GM21723 (cell line): ENCODE data around the gene TOMM40L.
"Not testable (repeated sequence)": the region's sequence is repeated elsewhere in the genome, so short reads cannot be mapped to it uniquely, and the experiment has no call there.

Experiments used
- ATAC-seq: cut with Tn5 transposase; IDR thresholded peaks from one replicate; pipeline ENCODE4 v1.9.1; 2021; ENCODE audit warnings: mild to moderate bottlenecking, moderate library complexity; ENCODE audit not compliant: unreplicated experiment

Gene TOMM40L

DNA sequence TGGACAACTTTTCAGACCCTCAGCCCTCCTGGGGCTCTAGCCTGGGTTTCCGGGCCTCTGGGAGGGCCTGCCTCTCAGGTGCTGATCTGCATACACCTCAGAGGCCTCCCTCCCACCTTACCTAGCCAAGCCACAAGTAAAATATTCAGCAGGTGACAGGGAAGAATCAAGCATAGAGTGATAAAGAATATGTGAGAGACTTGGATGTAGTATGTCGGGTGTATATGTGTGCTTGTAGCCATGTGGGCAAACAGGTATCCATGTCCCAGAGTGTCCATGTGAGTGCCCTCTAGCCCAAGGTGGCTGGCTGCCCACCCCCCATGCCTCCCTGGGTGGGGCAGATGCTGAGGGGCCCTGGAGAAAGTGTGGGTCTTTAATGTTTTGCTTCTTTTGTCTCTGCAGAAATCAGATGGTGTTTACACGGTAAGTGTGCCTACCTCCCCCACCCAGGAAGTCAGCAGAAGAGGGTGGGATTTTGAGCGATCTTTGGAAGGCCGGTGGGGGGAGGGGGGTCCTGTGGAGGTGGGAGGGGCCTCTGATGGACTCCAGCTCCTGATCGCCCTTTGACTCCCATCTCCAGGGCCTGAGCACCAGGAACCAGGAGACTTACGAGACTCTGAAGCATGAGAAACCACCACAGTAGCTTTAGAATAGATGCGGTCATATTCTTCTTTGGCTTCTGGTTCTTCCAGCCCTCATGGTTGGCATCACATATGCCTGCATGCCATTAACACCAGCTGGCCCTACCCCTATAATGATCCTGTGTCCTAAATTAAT, 7.4 kb upstream of the TOMM40L start:
- no peak for ATAC-seq

- ATAC-seq, result no peak
Observed at GRCh38 chr1:161219078-161219892, 6.6 kb upstream of the TOMM40L start.

GRCh38 chr1:161220002-161220401, 5.9 kb upstream of the TOMM40L start:
- ATAC-seq, result no peak

DNA sequence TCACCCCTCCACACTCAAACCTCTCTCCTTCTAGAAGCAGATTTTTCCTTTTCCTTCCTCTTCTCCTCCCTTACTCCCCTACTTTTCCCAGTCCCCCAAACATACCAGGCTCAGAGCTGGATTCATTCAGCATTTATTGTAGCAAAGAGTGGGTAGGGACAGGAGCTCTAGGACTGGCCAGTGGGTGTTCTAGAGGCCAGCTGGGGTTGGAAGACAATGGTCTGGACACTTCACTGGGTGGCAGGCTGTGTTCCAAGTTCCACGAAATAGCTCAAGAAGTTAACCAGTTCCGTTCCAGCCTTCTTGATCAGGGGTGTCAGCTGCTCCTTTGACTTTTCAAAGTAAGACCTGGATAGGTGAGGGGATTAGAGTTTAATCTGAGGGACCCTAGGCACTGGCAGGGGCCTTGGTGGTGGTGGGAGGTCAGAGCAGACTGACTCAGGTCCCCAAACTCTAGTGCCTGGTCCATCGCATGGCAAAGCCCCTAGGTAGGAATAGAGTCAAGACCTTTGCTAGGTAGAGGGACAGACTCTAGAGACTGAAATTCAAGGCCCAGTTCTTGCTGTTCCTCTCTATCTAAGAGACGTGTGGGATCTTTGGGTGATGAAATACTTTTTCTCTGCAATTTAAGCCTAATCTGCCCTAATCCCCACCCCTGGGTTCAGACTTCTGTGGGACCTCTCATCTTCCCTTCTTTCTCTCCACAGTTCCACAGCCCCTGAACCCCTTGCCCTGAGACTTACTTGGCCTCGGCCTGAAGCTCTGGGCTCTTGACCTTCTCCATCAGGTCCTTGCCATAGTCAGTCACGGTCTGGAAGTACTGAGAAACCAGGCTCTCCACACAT, 3.5 kb upstream of the TOMM40L start:
- ATAC-seq, result no peak

DNA sequence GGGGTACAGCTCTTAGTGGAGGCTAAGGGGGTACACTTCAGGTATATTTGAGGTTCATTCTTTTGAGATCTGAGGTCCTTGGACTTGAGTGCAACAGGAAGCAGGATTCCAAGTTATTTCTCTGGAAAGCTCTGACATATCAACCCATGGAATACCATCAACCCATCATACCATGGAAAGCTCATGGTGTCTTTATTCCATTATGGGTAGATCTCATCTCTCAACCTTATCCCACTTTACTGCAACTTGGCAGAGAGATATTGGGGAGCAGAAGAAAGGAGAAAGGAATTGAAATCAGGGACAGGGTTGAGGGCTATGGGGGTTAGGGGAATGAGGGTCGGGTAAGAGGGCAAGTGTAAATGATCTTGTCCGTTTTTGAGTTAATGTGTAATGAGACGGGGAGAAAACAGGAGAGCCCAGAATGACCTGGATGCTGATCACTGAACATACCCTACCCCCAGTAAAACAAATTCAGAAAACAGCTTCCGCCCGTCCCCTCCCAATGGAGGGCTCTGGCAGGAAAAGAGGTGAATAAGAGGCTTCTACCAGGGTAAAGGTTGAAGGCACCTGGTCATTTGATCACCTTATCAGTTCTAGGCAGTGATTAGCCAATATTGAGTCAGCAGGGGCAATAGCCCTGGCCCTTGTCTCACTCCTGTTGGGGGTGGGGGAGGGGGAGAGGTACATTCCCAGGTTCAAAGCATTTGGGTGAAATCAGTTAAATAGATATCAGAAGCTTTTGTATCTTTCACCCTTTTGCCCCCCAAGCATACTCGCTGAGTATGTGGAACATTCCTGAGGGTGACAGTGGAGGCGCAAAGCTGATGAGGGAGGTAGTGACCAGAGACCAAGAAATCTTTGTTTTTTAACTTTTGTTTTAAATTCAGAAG, 1.8 kb upstream of the TOMM40L start:
- ATAC-seq, result no peak

- ATAC-seq, result not testable (repeated sequence)
Observed at GRCh38 chr1:161224695-161225087, 1.2 kb upstream of the TOMM40L start.

- ATAC-seq, result no peak
Observed at GRCh38 chr1:161225178-161225533, 704 bp upstream of the TOMM40L start.

GRCh38 chr1:161226320-161226711, 456 bp downstream of the TOMM40L start:
- ATAC-seq, result no peak

GRCh38 chr1:161226759-161227158, 899 bp downstream of the TOMM40L start:
- ATAC-seq, result no peak

DNA sequence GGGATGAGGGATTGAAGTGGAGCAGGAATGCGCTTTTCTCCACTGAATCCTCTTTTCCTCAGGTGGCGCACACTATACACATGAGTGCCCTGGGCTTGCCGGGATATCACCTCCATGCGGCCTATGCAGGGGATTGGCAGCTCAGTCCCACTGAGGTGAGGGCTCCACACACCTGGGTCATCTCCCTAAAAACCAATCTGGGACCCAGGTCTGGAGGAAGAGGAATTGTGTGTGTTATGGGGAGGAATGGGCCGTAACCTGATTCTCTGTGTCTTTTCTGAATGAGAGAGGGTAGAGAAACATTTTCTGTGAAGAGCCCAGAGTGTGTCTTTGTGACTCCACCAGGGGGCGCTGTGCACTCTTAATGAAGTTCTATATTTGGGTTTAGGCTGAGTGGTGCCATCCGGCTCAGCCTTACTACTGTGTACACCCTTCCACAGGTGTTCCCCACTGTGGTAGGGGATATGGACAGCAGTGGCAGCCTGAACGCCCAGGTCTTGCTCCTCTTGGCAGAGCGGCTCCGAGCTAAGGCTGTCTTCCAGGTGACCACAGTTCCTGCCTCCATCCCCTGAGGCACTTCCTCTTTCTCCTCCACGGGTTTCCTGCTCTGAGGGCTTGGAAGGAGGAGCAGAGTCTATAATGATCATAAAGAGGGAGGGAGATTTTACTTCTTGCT, 1.5 kb downstream of the TOMM40L start:
- ATAC-seq, result peak; percentile 39

- ATAC-seq, result no peak
Observed at GRCh38 chr1:161228032-161228431, 2.2 kb downstream of the TOMM40L start.

GRCh38 chr1:161229896-161230295, 4.0 kb downstream of the TOMM40L start:
- no peak for ATAC-seq

GRCh38 chr1:161230762-161231161, 4.9 kb downstream of the TOMM40L start:
- no peak for ATAC-seq

DNA sequence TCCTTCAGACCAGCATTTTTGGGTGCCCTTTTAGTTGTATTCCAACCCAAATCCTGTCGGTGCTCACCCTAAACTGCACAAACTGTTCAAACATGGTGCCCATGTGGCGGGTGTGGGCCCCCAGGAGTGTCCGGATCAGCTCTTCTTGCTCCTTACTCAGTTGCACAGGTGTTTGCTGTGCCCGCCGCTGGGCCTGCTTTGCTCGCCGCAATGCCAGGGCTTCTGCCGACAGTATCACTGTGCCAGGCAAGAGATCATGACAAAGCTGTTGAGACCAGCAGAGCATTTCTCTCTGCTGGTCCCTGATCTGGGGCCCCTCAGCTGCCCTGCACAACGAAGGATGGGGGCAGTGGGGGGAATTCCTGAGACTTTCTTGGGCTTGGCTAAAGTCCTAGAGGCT, 7.2 kb downstream of the TOMM40L start:
- ATAC-seq, result no peak

- no peak for ATAC-seq
Observed at GRCh38 chr1:161235957-161236775, 10.3 kb downstream of the TOMM40L start.

GRCh38 chr1:161238039-161238473, 12.2 kb downstream of the TOMM40L start, which contains the start of gene NR1I3:
NR1I3 (minus strand) TSS chr1:161238203; CDS start chr1:161236565, 1,638 bp downstream.
- ATAC-seq, result no peak

DNA sequence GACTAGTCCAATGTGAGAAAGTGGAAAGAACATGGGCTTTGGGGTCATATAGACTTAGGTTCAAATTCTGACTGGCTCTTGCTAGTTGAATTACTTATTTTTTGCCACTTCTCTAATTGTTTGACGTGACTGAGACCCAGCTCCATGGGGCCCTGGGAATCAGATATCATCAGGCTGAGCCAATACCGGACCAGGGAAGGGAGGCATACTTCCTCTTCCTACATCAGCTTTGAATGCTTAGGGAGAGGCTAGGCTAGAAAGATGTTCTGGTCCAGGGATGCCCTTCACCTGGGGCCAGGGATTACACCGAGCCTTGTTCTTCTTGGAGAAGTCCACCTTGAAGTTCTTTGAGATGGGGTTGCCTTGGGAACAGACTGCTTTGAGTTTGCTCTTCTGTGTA, 15.8 kb downstream of the TOMM40L start:
- ATAC-seq, result no peak

DNA sequence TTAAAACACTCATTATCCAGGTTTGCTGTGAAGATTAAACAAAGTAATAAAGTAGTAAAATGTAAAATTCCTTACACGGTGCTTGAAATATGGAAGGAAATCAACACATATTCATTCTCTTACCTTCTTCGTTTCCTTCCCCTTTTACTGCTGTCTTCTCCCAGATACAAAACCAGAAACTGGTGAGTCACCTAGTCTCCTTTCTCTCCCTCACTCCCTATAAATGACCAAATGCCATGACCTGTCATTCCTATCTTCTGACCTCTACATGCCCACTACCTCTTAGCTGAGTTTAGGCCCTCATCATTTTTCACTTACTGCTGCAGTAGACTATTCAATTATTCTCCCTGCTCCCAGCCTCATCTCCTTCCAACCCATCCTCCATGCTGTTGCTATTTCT, 16.5 kb downstream of the TOMM40L start:
- no peak for ATAC-seq

- no peak for ATAC-seq
Observed at GRCh38 chr1:161244888-161245287, 19.0 kb downstream of the TOMM40L start.
